ENCODE results near the gene IFNB1. TPM values are rescaled to one million over a fixed set of nuclear protein-coding genes. Genes with fewer than 3 reads are reported as not detected.

IFNB1 gene
- total and polyA plus RNA-seq, 2 of the 4 experiments (the other 2 are of a cell fraction): not detected

DNA sequence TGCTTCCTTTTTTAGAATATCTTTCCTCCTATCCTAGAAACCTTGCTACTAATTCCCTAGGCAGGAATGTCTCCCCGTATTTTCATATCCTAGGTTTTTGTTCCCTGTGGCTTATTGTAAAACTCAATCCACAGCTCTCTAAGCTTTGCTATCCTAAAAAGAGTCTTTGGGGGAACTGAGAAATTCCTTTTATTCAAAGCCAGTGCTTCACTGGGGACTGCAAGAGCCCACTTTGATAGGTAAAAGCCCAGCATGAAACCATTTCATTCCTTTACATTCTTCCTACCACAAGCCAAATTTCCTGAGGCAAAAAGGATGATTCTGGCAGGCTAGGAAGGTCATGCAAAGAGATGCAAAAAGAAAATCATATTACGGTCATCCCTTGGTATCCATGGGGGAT is 40.5 kb downstream of the IFNB1 start:
- no peaks in the 10 kb centered on the region for H3K36me3 ChIP-seq (ENCODE audit: control insufficient read depth, insufficient read depth, low read length)
- no peak overlapping the region for H2AK5ac ChIP-seq (ENCODE audit: low read depth, low read length)
- no peak overlapping the region for H2BK20ac ChIP-seq (ENCODE audit: low read depth, low read length)
- BruUV-seq (replicated peaks): no TSS peak
- no peak overlapping the region for H3K4ac ChIP-seq (ENCODE audit: low read depth, low read length)
- no peaks in the 10 kb centered on the region for H3K9me3 ChIP-seq (ENCODE audit: control insufficient read depth, insufficient read depth, low read length)
- H2BK120ac ChIP-seq (ENCODE audit: low read depth, low read length): no peak overlapping the region
- no peak overlapping the region for H3K4me2 ChIP-seq (ENCODE audit: low read depth, low read length)
- H3K4me3 ChIP-seq (ENCODE audit: insufficient read depth, low read depth, low read length): no peak overlapping the region
- intact Hi-C loops (cut with micrococcal nuclease): no loop called here
- H3K79me1 ChIP-seq (ENCODE audit: low read depth in 1 of 2, low read length in 2 of 2): no peaks in the 10 kb centered on the region
- no peaks in the 10 kb centered on the region for H3K4me1 ChIP-seq (ENCODE audit: control insufficient read depth, insufficient read depth, low read length)
- no peaks in the 10 kb centered on the region for H3K27me3 ChIP-seq (ENCODE audit: control insufficient read depth, insufficient read depth, low read length)
- no peak overlapping the region for H2BK5ac ChIP-seq (ENCODE audit: low read depth, low read length, poor library complexity, severe bottlenecking)
- H3K27ac ChIP-seq (ENCODE audit: insufficient read depth, low read length): no peak overlapping the region
- H3K18ac ChIP-seq (ENCODE audit: low read depth, low read length): no peak overlapping the region
- ATAC-seq (ENCODE audit: low read depth) (no peak), DNase-seq (no peak)
- H3K14ac ChIP-seq (replicated peaks; ENCODE audit: low read depth, low read length): no peak overlapping the region
- dilution Hi-C loops (cut with HindIII; ENCODE audit: low sequenced_read_pairs, unreplicated experiment): no loop called here
- no peak overlapping the region for H2AFZ ChIP-seq (replicated peaks; ENCODE audit: low read length, poor library complexity)
- no peak overlapping the region for H3K9ac ChIP-seq (ENCODE audit: low read depth, low read length)
- no peak overlapping the region for H3K56ac ChIP-seq (ENCODE audit: extremely low read depth, insufficient read depth, low read length)
- 0 out of 2 replicates have a peak, but pooled peaks cover 5% of the 10 kb centered on the region for H3K9me1 ChIP-seq (ENCODE audit: insufficient read depth, low read length)
- ChIA-PET POLR2A (ENCODE audit: unreplicated experiment) (no interaction called here), CTCF (no interaction called here)
- no peak for TF ChIP-seq CHD1 (IDR thresholded peaks at IDR 0.05; ENCODE audit: low read depth, low read length)
- TF ChIP-seq MAFK (IDR thresholded peaks at IDR 0.05; ENCODE audit: low read depth, low read length): no peak
- TF ChIP-seq, protein P1, sequence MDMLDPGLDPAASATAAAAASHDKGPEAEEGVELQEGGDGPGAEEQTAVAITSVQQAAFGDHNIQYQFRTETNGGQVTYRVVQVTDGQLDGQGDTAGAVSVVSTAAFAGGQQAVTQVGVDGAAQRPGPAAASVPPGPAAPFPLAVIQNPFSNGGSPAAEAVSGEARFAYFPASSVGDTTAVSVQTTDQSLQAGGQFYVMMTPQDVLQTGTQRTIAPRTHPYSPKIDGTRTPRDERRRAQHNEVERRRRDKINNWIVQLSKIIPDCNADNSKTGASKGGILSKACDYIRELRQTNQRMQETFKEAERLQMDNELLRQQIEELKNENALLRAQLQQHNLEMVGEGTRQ (IDR thresholded peaks at IDR 0.05; ENCODE audit: low read depth, low read length): no peak
- TF ChIP-seq, protein P2, sequence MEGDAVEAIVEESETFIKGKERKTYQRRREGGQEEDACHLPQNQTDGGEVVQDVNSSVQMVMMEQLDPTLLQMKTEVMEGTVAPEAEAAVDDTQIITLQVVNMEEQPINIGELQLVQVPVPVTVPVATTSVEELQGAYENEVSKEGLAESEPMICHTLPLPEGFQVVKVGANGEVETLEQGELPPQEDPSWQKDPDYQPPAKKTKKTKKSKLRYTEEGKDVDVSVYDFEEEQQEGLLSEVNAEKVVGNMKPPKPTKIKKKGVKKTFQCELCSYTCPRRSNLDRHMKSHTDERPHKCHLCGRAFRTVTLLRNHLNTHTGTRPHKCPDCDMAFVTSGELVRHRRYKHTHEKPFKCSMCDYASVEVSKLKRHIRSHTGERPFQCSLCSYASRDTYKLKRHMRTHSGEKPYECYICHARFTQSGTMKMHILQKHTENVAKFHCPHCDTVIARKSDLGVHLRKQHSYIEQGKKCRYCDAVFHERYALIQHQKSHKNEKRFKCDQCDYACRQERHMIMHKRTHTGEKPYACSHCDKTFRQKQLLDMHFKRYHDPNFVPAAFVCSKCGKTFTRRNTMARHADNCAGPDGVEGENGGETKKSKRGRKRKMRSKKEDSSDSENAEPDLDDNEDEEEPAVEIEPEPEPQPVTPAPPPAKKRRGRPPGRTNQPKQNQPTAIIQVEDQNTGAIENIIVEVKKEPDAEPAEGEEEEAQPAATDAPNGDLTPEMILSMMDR (conservative IDR thresholded peaks at IDR 0.05; ENCODE audit: low read depth, low read length): no peak
- no peak for TF ChIP-seq NFE2L2 (IDR thresholded peaks at IDR 0.05; ENCODE audit: low read depth, low read length)
- no peak for TF ChIP-seq MXI1 (IDR thresholded peaks at IDR 0.05; ENCODE audit: borderline replicate concordance, low read depth, low read length)
- no peak for TF ChIP-seq RAD21 (IDR thresholded peaks at IDR 0.05; ENCODE audit: low read length)
- no peak for TF ChIP-seq FOS (IDR thresholded peaks at IDR 0.05; ENCODE audit: low read depth, low read length)
- TF ChIP-seq, protein P3, sequence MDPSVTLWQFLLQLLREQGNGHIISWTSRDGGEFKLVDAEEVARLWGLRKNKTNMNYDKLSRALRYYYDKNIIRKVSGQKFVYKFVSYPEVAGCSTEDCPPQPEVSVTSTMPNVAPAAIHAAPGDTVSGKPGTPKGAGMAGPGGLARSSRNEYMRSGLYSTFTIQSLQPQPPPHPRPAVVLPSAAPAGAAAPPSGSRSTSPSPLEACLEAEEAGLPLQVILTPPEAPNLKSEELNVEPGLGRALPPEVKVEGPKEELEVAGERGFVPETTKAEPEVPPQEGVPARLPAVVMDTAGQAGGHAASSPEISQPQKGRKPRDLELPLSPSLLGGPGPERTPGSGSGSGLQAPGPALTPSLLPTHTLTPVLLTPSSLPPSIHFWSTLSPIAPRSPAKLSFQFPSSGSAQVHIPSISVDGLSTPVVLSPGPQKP (IDR thresholded peaks at IDR 0.05; ENCODE audit: borderline replicate concordance, low read depth, low read length): no peak
- no peak for TF ChIP-seq POLR2A (IDR thresholded peaks at IDR 0.05; ENCODE audit: low read depth, low read length)
- TF ChIP-seq RFX5 (IDR thresholded peaks at IDR 0.05; ENCODE audit: low read depth, low read length): no peak
- no peak for TF ChIP-seq RCOR1 (IDR thresholded peaks at IDR 0.05; ENCODE audit: insufficient replicate concordance, low read length)
- TF ChIP-seq MAZ (IDR thresholded peaks at IDR 0.05; ENCODE audit: borderline replicate concordance, low read depth, low read length): no peak
- TF ChIP-seq BHLHE40 (IDR thresholded peaks at IDR 0.05; ENCODE audit: low read depth, low read length): no peak
- TF ChIP-seq SMC3 (IDR thresholded peaks at IDR 0.05; ENCODE audit: low read depth, low read length): no peak
- TF ChIP-seq CEBPB (IDR thresholded peaks at IDR 0.05; ENCODE audit: low read depth, low read length): no peak
- no peak overlapping the region for H2AK9ac ChIP-seq (replicated peaks; ENCODE audit: low read depth, low read length, poor library complexity)
- no peak overlapping the region for H4K5ac ChIP-seq (ENCODE audit: low read depth, low read length)
- H2BK15ac ChIP-seq (ENCODE audit: low read depth, low read length): no peak overlapping the region
- H4K8ac ChIP-seq (ENCODE audit: low read depth in 2 of 2, low read length in 2 of 2): no peak overlapping the region
- no peaks in the 10 kb centered on the region for H4K20me1 ChIP-seq (ENCODE audit: insufficient read depth, low read length)
- no CpG with 5 or more reads among the region's 2 CpGs for whole genome bisulfite sequencing, 2 experiments (ENCODE audit: extremely low coverage in 2 of 2, insufficient read length in 1 of 2)
- no peak overlapping the region for H4K91ac ChIP-seq (ENCODE audit: insufficient read depth, low read depth, low read length)
- H3K23ac ChIP-seq (ENCODE audit: low read depth, low read length): no peak overlapping the region
- in situ Hi-C loops (cut with MboI; ENCODE audit: low sequenced_read_pairs): no loop called here

Measured in IMR-90 (cell line).